Measurements from ENCODE around the gene TIMP2. TPM values are rescaled to one million over a fixed set of nuclear protein-coding genes. Genes with fewer than 3 reads are reported as not detected.

Gene TIMP2
- total RNA-seq, 2 donors from 2014 or later, result 161 to 191 TPM

DNA sequence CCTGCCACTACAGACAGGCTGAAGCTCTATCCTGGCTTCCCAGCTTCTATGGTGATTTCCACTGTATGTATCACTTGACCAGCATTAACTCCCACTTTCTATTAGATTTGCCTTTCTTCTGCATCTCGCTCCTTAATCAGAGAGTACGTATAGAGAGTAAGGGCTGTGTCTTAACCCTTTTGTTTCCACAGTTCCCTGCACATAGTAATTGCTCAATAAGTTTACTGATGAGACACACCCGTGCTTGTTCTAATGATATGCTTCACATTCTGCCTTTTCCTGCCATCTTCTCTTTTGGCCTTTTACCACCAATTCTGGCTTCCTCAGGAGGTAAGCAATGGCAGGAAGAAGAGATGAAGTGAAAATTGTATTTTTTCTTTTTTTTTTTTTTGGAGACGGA, 64.0 kb downstream of the TIMP2 start:
- DNase-seq, result no peak
- ATAC-seq, result no peak
- intact Hi-C loops (cut with DNase I), result loop anchor here in 1 of 2 donors (10.0 kb wide), 1 partner anchor 74 kb away; no protein-coding TSS in a partner anchor

- no peak for ATAC-seq
- DNase-seq, result no peak
- intact Hi-C loops (cut with DNase I), result no loop called here
Observed at GRCh38 chr17:78859051-78859450, 66.1 kb downstream of the TIMP2 start.

- DNase-seq (no peak), ATAC-seq (no peak)
- intact Hi-C loops (cut with DNase I), result no loop called here
Observed at GRCh38 chr17:78857266-78857665, 67.9 kb downstream of the TIMP2 start.

DNA sequence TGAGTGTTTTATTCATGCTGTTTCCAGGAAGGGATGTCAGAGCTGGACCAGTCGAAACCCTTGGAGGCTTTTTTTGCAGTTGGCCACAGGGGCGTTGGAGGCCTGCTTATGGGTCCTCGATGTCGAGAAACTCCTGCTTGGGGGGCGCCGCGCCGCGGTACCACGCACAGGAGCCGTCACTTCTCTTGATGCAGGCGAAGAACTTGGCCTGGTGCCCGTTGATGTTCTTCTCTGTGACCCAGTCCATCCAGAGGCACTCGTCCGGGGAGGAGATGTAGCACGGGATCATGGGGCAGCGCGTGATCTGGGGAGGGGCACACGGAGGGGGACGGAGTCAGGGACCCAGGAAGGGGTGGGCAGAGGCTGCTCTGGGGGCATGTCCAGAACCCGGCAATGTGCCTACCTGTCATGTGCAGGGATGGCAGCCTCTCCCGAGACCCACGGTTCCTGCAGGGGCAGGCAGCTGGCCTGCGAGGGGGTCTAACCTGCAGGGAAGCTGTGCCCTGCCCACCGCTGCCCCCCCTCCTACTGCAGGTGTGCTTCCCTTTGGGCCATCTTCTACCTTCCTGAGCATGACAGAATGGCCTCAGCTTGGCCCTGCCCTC, 69.5 kb downstream of the TIMP2 start:
- DNase-seq (no peak), ATAC-seq (no peak)
- intact Hi-C loops (cut with DNase I), result no loop called here

GRCh38 chr17:78854508-78854907, 70.7 kb downstream of the TIMP2 start:
- intact Hi-C loops (cut with DNase I), result no loop called here
- ATAC-seq, result no peak
- DNase-seq, result no peak

DNA sequence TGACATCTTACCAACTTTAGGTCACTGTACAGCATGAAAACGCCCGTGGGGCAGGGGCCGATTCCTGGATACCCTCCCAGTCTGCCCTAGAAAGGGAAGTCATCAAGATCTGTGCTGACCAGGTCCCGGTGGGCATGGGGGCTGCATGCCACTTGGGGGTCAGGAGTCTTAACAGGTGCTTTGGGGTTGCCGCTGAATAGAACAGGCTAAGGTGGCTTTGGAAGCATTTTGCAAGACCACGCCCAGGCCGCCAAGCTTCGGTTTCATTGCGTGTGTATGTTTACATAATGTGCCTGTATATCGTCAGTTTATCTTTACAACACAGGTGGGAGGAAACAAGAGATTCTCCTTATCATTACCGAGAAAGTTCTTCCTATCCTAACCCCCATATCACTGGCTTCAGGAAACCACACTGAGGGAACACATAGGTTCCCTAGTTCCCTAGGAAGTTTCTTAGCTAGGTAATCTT, 71.2 kb downstream of the TIMP2 start:
- ATAC-seq, result no peak
- DNase-seq, result no peak
- intact Hi-C loops (cut with DNase I), result no loop called here

DNA sequence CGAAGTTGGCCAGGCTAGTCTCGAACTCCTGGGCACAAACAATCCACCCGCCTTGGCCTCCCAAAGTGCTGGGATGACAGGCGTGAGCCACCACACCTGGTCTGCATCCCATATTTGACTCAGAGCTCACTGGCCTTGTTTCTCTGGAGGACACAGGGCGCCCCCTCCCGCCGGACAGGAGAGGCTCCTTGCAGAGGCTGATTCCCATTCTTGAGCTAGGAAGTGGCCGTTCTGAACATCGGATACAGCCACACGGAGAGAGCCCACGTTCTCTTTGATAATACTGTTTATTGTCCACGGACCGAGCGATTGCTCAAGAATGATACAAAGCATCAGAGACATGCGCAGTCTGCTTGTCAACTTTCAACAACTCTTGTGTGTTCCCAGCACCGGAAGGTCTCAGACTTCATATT, 72.5 kb downstream of the TIMP2 start:
- DNase-seq (no peak), ATAC-seq (no peak)
- intact Hi-C loops (cut with DNase I), result no loop called here

GRCh38 chr17:78849026-78849425, 76.2 kb downstream of the TIMP2 start:
- DNase-seq (no peak), ATAC-seq (no peak)
- intact Hi-C loops (cut with DNase I), result no loop called here

- intact Hi-C loops (cut with DNase I), result no loop called here
- DNase-seq (no peak), ATAC-seq (no peak)
Observed at GRCh38 chr17:78847052-78847451, 78.1 kb downstream of the TIMP2 start.

DNA sequence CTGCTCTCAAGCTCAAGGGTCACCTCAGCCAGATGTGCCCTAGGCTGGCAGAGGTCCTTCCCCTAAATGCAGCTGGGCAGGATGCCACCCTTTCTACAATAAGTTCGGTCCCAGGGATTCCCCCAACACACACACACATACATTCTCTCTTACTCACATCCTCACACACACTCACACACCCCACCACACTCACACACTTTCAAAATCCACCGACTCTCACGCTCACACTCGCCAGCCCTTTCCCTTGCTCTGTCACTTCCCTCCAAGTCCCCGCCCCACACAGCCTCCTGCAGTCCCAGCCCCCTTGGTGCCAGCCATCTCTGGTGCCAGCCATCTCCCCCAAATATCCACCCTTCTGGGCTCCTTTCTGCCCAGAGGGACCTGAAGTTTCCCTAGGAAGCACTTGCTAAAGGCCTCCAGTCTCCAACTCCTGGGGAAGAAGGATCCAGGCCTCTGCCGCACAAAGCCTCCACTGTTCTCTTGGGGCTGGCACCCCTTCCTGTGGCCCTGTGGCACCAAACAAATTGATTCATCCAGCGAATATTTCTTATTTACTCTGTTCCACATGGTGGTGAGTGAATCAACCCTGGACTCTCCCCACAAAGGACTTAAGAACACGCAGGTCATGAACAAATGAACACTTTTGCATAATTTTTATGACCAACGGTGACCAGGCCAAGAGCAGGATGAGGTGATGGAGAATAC, 80.7 kb downstream of the TIMP2 start:
- no peak for ATAC-seq
- intact Hi-C loops (cut with DNase I), result no loop called here
- DNase-seq, result no peak

DNA sequence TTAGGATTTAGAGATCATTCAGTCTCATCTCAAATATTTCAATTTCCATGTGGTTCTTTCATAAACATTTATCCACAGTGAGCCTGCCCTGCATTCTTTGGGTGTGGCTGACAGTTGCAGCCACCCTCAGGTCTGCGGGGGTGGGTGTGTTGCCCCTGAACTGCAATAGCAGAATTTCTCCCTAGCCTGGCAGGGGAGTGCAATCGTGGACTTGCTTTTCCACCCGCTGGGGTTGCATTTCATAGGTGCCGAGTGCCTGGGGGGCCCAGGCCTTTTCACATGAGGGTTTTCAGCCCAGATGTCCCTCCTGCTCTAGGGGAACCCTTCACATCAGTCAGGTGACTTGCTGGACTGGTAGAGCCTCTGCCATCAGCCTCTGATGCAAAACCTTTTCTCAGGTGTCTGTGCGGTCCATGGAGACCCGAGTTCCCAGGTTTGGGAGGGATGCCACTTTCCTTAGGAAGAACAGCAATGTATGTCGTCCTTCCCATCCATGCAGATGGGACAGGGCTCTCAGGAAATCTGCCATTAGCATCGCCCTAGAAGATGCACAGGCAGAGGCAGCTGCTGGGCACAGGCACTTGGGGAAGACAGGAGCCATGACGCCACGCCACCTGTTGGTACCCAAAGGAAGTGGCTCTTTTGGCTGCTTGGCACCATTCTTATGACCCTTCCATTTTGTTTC, 82.2 kb downstream of the TIMP2 start:
- DNase-seq (no peak), ATAC-seq (no peak)
- intact Hi-C loops (cut with DNase I), result no loop called here

DNA sequence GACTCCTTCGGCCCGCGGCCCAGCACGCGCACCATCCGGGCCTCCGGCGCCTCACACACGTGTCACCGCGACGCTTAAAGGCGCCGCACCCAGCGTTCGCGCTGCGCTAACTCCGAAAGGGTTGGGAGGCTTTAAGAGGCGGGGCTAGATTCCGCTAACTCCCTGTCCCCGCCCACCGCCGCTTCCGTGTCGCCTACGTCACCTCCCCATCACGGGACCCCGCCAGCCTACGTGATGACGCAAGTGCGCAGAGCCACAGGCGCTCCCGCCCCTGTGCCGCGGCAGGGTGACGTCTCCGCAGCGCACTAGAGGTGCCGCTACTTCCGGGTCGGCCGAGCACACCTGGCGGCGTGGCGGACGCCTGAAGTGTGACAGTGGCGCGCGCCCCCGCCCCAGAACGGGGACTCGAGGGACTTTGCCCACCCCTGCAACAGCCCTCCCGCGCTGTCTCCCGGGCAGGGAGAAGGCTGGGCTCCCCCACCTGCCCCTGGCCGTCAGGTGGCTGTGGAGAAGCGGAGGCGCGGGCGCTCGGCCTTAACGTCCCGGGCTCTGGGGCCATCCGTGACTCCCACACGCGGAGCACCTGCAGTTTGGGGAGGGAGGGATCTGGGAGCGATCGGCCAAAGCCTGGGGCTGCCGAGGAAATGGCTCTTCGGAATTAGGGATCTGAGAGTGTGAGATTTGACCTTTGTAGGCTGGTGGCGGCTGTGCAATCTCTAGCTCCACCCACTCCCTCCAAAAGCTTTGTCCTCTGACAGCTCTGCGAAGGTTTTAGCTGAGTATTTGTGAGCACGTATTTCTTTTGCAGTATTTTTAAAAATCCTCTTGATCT, 84.2 kb downstream of the TIMP2 start, which contains the start of gene USP36:
Gene USP36, minus strand, starts transcription at position 35 of the 832 bp plus-strand sequence. CDS start 4,451 bp downstream, outside the sequence.
- intact Hi-C loops (cut with DNase I), result no loop called here
- peak; percentile 100 for DNase-seq
- ATAC-seq, result peak; percentile 95 to 97

DNA sequence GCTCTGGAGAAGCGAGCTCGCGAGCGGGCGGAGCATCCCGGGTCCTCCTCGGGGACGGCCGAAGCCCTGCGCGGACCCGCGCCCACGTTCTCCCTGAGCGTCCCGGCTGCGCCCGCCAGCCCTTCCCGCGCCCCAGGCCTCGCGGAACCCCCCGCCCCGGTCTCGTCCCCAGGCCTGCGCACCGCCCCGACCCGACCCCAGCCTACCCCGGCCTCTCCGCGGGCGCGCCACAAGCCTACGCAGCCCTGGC, 84.7 kb downstream of the TIMP2 start:
- intact Hi-C loops (cut with DNase I), result no loop called here
- ATAC-seq (peak in 1 of 2 donors; percentile 27), DNase-seq (no peak)

DNA sequence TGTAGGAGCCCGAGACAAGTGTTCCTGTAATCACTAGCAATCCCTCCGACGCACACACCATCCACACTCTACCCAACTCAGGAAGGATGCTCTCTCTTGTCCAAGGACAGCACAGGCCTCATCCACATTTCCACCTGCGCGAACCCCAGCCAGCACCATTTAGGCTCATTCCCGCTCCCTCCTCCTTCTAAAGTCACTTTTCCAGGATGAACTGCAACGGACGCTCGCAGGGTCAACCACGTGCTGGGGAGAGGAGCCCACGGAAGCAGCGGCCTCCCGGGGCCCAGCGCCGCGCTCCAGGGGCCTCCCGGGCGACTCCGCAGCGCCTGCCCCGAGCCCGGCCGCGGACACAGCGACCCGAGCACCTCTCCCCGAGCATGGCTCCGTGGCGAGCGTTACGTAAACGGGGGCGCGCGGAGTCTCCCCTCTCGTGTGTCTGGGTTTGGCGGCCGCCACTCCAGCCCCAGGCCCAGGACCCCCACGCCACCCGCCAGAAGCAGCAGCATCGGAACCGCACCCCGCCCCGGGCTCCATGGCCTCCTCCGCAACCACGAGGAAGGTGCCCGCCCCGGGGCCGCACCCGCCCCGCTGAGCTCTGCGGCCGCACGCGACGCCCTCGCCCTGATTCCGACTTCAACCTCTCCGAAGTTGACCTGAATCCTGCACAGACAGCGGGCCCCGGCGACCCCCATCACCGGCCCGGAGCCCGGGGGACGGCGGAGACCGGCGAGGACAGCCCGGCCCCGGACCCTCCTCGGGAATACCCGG, 85.2 kb downstream of the TIMP2 start:
- intact Hi-C loops (cut with DNase I), result no loop called here
- peak; percentile 63 for DNase-seq
- ATAC-seq, result peak; percentile 28 to 50

DNA sequence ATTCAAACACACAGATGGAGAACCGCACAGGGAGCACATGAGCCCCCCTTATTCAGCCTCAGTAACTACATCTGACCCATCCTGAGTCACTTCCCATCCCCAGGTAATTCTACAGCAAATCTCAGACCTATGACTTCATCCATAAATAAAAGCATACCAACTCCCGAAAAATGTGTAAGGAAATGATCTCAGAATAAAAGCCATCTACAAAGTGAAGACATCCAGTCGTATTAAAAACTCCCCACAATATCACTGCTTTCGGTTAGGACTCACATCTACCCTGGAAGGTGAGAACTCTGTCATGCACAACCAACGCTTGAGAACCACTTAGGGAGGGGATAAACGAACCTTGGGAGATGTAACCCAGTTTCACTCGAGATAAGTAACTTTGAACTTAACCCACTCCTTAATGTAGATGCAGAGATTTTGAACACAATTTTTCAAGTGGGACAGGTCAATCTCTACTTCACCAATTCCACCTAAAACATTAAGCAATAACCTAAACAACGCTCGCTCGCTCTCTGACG, 85.9 kb downstream of the TIMP2 start:
- intact Hi-C loops (cut with DNase I), result no loop called here
- DNase-seq (no peak), ATAC-seq (no peak)

- intact Hi-C loops (cut with DNase I), result no loop called here
- DNase-seq (no peak), ATAC-seq (no peak)
Observed at GRCh38 chr17:78838574-78839005, 86.6 kb downstream of the TIMP2 start.

DNA sequence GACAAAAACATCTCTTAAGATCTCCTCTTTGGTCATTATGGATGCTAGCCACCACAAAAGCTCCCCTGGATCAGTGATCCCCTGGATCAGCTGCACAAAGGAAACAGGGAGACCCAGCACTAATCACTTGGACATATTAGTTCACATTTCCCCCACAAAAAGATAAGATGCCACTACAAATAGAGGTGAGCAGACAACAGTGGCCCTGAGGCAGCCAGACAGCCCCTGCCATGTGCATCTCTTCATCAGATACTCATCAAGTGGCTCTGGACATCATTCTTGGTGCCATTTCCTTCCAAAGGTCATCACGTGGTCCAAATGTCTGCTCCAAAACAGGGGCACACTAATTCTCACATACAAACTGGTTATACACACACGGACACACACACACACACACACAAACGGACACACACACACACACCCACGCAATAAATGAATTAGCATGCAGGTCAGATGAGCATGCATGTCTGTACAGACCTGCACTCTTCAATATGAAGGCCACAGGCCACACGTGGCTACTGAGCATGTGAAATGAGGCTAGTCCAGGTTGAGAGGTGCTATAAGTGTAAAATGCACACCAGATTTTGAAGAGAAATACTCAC, 88.7 kb downstream of the TIMP2 start:
- intact Hi-C loops (cut with DNase I), result no loop called here
- ATAC-seq (no peak), DNase-seq (no peak)

DNA sequence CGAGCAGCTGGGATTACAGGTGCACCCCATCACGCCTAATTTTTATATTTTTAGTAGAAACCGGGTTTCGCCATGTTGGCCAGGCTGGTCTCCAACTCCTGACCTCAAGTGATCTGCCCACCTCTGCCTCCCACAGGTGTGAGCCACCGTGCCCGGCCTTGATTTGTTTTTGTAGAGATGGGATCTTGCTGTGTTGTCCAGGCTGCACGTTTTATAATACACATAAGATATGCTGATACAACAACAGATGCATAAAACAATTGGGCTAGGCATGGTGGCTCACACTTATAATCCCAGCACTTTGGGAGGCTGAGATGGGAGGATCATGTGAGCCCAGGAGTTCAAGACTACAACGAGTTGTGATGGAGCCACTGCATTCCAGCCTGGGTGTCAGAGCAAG, 90.6 kb downstream of the TIMP2 start:
- DNase-seq (no peak), ATAC-seq (no peak)
- intact Hi-C loops (cut with DNase I), result no loop called here

- no peak for ATAC-seq
- DNase-seq, result no peak
- intact Hi-C loops (cut with DNase I), result no loop called here
Observed at GRCh38 chr17:78832541-78832810, 92.7 kb downstream of the TIMP2 start.
